HepG2 (cell line): ENCODE data around the gene FAM167B. TPM values are rescaled to one million over a fixed set of nuclear protein-coding genes. Genes with fewer than 3 reads are reported as not detected.

Experiments used
- ATM ChIP-seq: fragments of 450-650 bp; IDR thresholded peaks from 2 replicates; pipeline ENCODE4 v1.7.1; 2017; ENCODE audit warnings: mild to moderate bottlenecking, borderline replicate concordance
- BHLHE40 ChIP-seq: IDR thresholded peaks from 2 replicates; pipeline ENCODE4 v1.6.1; 2011; ENCODE audit warnings: low read length, improper control_type of control experiment
- PRMT3 ChIP-seq: sonication (generic); formaldehyde crosslinking; IDR thresholded peaks from 2 replicates; pipeline ENCODE4 v1.8.1; 2022; ENCODE audit warnings: low read depth, mild to moderate bottlenecking, moderate library complexity, missing genetic modification reagents, borderline replicate concordance
- ZNF253 ChIP-seq: sonication (generic); formaldehyde crosslinking; IDR thresholded peaks from 2 replicates; pipeline ENCODE4 v1.8.0; 2022; ENCODE audit warnings: mild to moderate bottlenecking, missing genetic modification reagents, borderline replicate concordance
- ZNF33B ChIP-seq: sonication (generic); formaldehyde crosslinking; IDR thresholded peaks from 2 replicates; pipeline ENCODE4 v1.5.1; 2020; ENCODE audit warnings: mild to moderate bottlenecking, missing genetic modification reagents
- ZNF432 ChIP-seq: sonication (generic); formaldehyde crosslinking; IDR thresholded peaks from 2 replicates; pipeline ENCODE4 v1.5.0; 2020; ENCODE audit warnings: missing genetic modification reagents, mild to moderate bottlenecking, borderline replicate concordance
- ZNF670 ChIP-seq: sonication (generic); formaldehyde crosslinking; IDR thresholded peaks from 2 replicates; pipeline ENCODE4 v1.8.0; 2022; ENCODE audit warnings: mild to moderate bottlenecking, missing genetic modification reagents, borderline replicate concordance
- ZNF713 ChIP-seq: sonication (generic); formaldehyde crosslinking; IDR thresholded peaks from 2 replicates; pipeline ENCODE4 v1.4.0; 2020; ENCODE audit warnings: mild to moderate bottlenecking, missing genetic modification reagents
- polyA plus RNA-seq, 8 experiments: library from polyadenylated mRNA; depleted of rRNA in 3 of 8; stranded (reverse) in 7 of 8; unstranded in 1 of 8; fragments of >200 nt; fragmentation: Illumina TruSeq in 4 of 8; extraction: Trizol in 4 of 8; gene quantifications; 2 replicates each; pipeline versions ENCODE4 v1.2.1 to v1.2.3, GENCODE V29; 2011 to 2016; ENCODE audit warnings: low read depth in 4 of 8, missing spikeins in 1 of 8, mixed read lengths in 1 of 8; ENCODE audit not compliant: insufficient read depth in 1 of 8
- total RNA-seq, 5 experiments: library from RNA; depleted of rRNA; stranded (reverse); fragments of >200 nt; fragmentation: Illumina TruSeq; extraction: Trizol; gene quantifications; 2 replicates each; pipeline ENCODE4 v1.2.3, GENCODE V29; 2016; ENCODE audit warnings: low read depth in 1 of 5
- TF ChIP-seq, protein P1 (sequence below): sonication (generic); formaldehyde crosslinking; IDR thresholded peaks from 2 replicates; pipeline ENCODE4 v1.5.1; 2020; ENCODE audit warnings: mild to moderate bottlenecking, missing genetic modification reagents, borderline replicate concordance
- TF ChIP-seq, protein P2 (sequence below): fragments of 450-650 bp; IDR thresholded peaks from 2 replicates; pipeline ENCODE4 v1.6.1; 2017
- TF ChIP-seq, protein P3 (sequence below): sonication (generic); formaldehyde crosslinking; IDR thresholded peaks from 2 replicates; pipeline ENCODE4 v1.5.1; 2020; ENCODE audit warnings: mild to moderate bottlenecking, missing genetic modification reagents, moderate library complexity
- TF ChIP-seq, protein P4 (sequence below): sonication (generic); formaldehyde crosslinking; IDR thresholded peaks from 2 replicates; pipeline ENCODE4 v1.4.0; 2020; ENCODE audit warnings: mild to moderate bottlenecking, missing genetic modification reagents
- TF ChIP-seq, protein P5 (sequence below), 2 experiments: sonication (generic) in 1 of 2; formaldehyde crosslinking in 1 of 2; IDR thresholded peaks; 2 replicates each; pipeline versions ENCODE4 v1.4.0 to v1.6.1; 2018 to 2020; ENCODE audit warnings: missing genetic modification reagents in 2 of 2, borderline replicate concordance in 1 of 2, low read depth in 1 of 2, mild to moderate bottlenecking in 1 of 2, missing biosample characterization in 1 of 2
- TF ChIP-seq, protein P6 (sequence below): sonication (generic); formaldehyde crosslinking; conservative IDR thresholded peaks from 2 replicates; pipeline ENCODE4 v1.4.0; 2020; ENCODE audit warnings: missing genetic modification reagents

The FAM167B gene
- total and polyA plus RNA-seq, 2 of the 13 experiments (the other 11 are each of a cell fraction or from before 2014, with no cell fraction given): 0.15 to 0.70 TPM

DNA sequence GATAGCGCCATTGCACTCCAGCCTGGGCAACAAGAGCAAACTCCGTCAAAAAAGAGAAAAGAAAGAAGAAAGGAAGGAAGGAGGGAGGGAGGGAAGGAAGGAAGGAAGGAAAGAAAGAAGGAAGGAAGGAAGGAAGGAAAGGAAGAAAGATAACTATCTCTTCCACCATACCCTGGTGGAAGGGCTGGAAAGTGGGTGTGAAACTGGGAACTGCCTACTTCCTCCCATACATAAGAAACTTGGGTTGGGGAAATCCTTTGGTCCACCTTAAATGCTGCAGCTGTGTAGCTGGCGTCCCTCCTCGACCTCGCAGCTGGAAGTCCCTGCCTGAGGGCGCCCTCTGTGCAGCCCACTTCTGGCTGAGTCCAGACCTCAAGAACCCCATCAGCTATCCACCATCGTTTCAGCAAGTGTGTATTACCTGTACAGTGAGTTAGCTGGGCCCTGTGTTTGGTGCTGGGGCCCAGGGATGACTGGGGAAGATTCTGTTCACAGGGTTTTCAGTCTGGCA lies 4.6 kb upstream of the FAM167B start (continued):
- TF ChIP-seq, protein P1, sequence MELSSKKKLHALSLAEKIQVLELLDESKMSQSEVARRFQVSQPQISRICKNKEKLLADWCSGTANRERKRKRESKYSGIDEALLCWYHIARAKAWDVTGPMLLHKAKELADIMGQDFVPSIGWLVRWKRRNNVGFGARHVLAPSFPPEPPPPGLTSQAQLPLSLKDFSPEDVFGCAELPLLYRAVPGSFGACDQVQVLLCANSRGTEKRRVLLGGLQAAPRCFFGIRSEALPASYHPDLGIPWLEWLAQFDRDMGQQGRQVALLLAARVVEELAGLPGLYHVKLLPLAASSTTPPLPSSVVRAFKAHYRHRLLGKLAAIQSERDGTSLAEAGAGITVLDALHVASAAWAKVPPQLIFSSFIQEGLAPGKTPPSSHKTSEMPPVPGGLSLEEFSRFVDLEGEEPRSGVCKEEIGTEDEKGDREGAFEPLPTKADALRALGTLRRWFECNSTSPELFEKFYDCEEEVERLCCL (CRISPR knock-in tag): no peak
- TF ChIP-seq, protein P2, sequence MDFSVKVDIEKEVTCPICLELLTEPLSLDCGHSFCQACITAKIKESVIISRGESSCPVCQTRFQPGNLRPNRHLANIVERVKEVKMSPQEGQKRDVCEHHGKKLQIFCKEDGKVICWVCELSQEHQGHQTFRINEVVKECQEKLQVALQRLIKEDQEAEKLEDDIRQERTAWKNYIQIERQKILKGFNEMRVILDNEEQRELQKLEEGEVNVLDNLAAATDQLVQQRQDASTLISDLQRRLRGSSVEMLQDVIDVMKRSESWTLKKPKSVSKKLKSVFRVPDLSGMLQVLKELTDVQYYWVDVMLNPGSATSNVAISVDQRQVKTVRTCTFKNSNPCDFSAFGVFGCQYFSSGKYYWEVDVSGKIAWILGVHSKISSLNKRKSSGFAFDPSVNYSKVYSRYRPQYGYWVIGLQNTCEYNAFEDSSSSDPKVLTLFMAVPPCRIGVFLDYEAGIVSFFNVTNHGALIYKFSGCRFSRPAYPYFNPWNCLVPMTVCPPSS: no peak
- TF ChIP-seq, protein P3, sequence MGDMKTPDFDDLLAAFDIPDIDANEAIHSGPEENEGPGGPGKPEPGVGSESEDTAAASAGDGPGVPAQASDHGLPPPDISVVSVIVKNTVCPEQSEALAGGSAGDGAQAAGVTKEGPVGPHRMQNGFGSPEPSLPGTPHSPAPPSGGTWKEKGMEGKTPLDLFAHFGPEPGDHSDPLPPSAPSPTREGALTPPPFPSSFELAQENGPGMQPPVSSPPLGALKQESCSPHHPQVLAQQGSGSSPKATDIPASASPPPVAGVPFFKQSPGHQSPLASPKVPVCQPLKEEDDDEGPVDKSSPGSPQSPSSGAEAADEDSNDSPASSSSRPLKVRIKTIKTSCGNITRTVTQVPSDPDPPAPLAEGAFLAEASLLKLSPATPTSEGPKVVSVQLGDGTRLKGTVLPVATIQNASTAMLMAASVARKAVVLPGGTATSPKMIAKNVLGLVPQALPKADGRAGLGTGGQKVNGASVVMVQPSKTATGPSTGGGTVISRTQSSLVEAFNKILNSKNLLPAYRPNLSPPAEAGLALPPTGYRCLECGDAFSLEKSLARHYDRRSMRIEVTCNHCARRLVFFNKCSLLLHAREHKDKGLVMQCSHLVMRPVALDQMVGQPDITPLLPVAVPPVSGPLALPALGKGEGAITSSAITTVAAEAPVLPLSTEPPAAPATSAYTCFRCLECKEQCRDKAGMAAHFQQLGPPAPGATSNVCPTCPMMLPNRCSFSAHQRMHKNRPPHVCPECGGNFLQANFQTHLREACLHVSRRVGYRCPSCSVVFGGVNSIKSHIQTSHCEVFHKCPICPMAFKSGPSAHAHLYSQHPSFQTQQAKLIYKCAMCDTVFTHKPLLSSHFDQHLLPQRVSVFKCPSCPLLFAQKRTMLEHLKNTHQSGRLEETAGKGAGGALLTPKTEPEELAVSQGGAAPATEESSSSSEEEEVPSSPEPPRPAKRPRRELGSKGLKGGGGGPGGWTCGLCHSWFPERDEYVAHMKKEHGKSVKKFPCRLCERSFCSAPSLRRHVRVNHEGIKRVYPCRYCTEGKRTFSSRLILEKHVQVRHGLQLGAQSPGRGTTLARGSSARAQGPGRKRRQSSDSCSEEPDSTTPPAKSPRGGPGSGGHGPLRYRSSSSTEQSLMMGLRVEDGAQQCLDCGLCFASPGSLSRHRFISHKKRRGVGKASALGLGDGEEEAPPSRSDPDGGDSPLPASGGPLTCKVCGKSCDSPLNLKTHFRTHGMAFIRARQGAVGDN: peak; percentile 35; the same call in 1 of the 2 replicates
- TF ChIP-seq PRMT3 (CRISPR knock-in tag) (no peak), ATM (no peak), ZNF253 (no peak), BHLHE40 (no peak), ZNF670 (CRISPR knock-in tag) (no peak), ZNF432 (no peak), ZNF713 (no peak), ZNF33B (CRISPR knock-in tag) (no peak)
- TF ChIP-seq, protein P4, sequence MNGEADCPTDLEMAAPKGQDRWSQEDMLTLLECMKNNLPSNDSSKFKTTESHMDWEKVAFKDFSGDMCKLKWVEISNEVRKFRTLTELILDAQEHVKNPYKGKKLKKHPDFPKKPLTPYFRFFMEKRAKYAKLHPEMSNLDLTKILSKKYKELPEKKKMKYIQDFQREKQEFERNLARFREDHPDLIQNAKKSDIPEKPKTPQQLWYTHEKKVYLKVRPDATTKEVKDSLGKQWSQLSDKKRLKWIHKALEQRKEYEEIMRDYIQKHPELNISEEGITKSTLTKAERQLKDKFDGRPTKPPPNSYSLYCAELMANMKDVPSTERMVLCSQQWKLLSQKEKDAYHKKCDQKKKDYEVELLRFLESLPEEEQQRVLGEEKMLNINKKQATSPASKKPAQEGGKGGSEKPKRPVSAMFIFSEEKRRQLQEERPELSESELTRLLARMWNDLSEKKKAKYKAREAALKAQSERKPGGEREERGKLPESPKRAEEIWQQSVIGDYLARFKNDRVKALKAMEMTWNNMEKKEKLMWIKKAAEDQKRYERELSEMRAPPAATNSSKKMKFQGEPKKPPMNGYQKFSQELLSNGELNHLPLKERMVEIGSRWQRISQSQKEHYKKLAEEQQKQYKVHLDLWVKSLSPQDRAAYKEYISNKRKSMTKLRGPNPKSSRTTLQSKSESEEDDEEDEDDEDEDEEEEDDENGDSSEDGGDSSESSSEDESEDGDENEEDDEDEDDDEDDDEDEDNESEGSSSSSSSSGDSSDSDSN: 0 out of 2 replicates have a peak, but pooled peaks have one; percentile 29
- TF ChIP-seq, protein P5, sequence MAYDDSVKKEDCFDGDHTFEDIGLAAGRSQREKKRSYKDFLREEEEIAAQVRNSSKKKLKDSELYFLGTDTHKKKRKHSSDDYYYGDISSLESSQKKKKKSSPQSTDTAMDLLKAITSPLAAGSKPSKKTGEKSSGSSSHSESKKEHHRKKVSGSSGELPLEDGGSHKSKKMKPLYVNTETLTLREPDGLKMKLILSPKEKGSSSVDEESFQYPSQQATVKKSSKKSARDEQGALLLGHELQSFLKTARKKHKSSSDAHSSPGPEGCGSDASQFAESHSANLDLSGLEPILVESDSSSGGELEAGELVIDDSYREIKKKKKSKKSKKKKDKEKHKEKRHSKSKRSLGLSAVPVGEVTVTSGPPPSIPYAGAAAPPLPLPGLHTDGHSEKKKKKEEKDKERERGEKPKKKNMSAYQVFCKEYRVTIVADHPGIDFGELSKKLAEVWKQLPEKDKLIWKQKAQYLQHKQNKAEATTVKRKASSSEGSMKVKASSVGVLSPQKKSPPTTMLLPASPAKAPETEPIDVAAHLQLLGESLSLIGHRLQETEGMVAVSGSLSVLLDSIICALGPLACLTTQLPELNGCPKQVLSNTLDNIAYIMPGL (CRISPR knock-in tag; IDR thresholded peaks at IDR 0.05; ENCODE audit: borderline replicate concordance in 1 of 2, low read depth in 1 of 2): peak in 1 of 2 experiments; percentile 23; a peak in 1 of 4 replicates
- TF ChIP-seq, protein P6, sequence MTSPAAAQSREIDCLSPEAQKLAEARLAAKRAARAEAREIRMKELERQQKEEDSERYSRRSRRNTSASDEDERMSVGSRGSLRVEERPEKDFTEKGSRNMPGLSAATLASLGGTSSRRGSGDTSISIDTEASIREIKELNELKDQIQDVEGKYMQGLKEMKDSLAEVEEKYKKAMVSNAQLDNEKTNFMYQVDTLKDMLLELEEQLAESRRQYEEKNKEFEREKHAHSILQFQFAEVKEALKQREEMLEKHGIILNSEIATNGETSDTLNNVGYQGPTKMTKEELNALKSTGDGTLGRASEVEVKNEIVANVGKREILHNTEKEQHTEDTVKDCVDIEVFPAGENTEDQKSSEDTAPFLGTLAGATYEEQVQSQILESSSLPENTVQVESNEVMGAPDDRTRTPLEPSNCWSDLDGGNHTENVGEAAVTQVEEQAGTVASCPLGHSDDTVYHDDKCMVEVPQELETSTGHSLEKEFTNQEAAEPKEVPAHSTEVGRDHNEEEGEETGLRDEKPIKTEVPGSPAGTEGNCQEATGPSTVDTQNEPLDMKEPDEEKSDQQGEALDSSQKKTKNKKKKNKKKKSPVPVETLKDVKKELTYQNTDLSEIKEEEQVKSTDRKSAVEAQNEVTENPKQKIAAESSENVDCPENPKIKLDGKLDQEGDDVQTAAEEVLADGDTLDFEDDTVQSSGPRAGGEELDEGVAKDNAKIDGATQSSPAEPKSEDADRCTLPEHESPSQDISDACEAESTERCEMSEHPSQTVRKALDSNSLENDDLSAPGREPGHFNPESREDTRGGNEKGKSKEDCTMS (CRISPR knock-in tag): no peak
